ENCODE data around the gene PPP2R2C.

DNA sequence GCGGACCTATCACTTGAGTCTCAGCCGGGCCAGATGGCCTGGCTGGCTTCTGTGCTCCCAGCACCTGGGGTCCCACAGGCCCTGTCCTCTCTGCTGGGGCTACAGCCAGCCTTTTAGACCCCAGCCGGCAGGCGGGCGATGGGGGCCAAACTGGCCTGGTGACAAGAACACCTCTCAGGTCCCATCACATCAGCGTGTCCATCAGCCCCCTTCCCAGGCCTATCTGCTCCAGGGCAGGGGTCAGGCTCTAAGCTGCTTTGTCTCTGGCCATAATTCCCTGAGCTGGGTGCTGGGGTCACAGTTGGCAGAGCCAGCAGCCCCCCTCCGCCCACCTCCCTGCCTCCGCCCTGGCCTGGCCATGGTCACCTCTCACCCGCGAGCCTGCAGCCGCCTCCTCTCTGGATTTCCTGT lies 77.7 kb downstream of the PPP2R2C start:
- TF ChIP-seq, protein P1, sequence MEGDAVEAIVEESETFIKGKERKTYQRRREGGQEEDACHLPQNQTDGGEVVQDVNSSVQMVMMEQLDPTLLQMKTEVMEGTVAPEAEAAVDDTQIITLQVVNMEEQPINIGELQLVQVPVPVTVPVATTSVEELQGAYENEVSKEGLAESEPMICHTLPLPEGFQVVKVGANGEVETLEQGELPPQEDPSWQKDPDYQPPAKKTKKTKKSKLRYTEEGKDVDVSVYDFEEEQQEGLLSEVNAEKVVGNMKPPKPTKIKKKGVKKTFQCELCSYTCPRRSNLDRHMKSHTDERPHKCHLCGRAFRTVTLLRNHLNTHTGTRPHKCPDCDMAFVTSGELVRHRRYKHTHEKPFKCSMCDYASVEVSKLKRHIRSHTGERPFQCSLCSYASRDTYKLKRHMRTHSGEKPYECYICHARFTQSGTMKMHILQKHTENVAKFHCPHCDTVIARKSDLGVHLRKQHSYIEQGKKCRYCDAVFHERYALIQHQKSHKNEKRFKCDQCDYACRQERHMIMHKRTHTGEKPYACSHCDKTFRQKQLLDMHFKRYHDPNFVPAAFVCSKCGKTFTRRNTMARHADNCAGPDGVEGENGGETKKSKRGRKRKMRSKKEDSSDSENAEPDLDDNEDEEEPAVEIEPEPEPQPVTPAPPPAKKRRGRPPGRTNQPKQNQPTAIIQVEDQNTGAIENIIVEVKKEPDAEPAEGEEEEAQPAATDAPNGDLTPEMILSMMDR (IDR thresholded peaks at IDR 0.05), result no peak
- TF ChIP-seq POLR2AphosphoS5 (IDR thresholded peaks at IDR 0.05) (no peak), POLR2A (IDR thresholded peaks at IDR 0.05) (no peak)

Measured in prostate gland (tissue), 2 donors.